HCT116 (cell line): Measurements from ENCODE around the gene NACAD. TPM values are rescaled to one million over a fixed set of nuclear protein-coding genes. Genes with fewer than 3 reads are reported as not detected.

ENCODE experiments used
- ATAC-seq: fragments of 200-7000 bp; cut with Tn5 transposase; 2 replicates; pipeline ENCODE4 v1.9.1; 2020; ENCODE audit warnings: mild to moderate bottlenecking, moderate library complexity
- BruUV-seq: library from RNA; stranded (reverse); fragments of 400-500 nt; replicated peaks from 2 replicates; lab custom pipeline; 2021; lab: Mats Ljungman, UMichigan
- CTCF ChIA-PET: fragments of 300-600 bp; sonication (Branson Sonifier 250); formaldehyde crosslinking; loops from one replicate; lab custom pipeline; 2021; ENCODE audit warnings: antibody characterized with exemption; lab: Charles Lee
- POLR2A ChIA-PET: fragments of 300-600, 350-600 bp; sonication (Branson Sonifier 250); formaldehyde crosslinking; loops from one replicate; lab custom pipeline; 2021; ENCODE audit warnings: antibody characterized with exemption; lab: Charles Lee
- RAD21 ChIA-PET, 2 experiments: fragments of 300-600 bp; sonication (Branson Sonifier 250); formaldehyde crosslinking; loops; one replicate each; lab custom pipeline; 2023; ENCODE audit warnings: low total read pairs in 2 of 2; ENCODE audit not compliant: uncharacterized antibody in 2 of 2, unreplicated experiment in 2 of 2, low non-redundant PET in 1 of 2; lab: Charles Lee
- DNase-seq: peaks from one replicate; pipeline ENCODE4 v3.0.0-alpha.2; 2010; ENCODE audit warnings: low read depth, low spot score
- H2AFZ ChIP-seq: fragments of 200-600 bp; shearing (Covaris generic), sonication (generic); 2 replicates; pipeline ENCODE4 v1.6.1; 2017; ENCODE audit warnings: low read depth, mixed run types, mixed read lengths, antibody characterized with exemption, low read length; ENCODE audit not compliant: poor library complexity, severe bottlenecking
- H3K27ac ChIP-seq: 2 replicates; pipeline ENCODE4 v1.5.1; 2012; ENCODE audit warnings: low read depth, low read length
- H3K27me3 ChIP-seq: fragments of 200-600 bp; sonication (generic); 2 replicates; pipeline ENCODE4 v1.6.1; 2016; ENCODE audit warnings: mixed run types, low read length, mixed read lengths; ENCODE audit not compliant: insufficient read depth
- H3K36me3 ChIP-seq, 2 experiments: fragments of 200-500 bp in 1 of 2; fragments of 200-600 bp in 1 of 2; sonication (Bioruptor generic) in 1 of 2; sonication (generic) in 1 of 2; 2 replicates each; pipeline versions ENCODE4 v1.5.1 to v1.6.1; 2014 to 2016; ENCODE audit warnings: low read length in 2 of 2, inconsistent platforms in 1 of 2, mixed read lengths in 1 of 2, mixed run types in 1 of 2; ENCODE audit not compliant: insufficient read depth in 2 of 2, control insufficient read depth in 1 of 2
- H3K4me1 ChIP-seq, 2 experiments: fragments of 200-600 bp in 1 of 2; sonication (generic) in 1 of 2; 2 replicates each; pipeline versions ENCODE4 v1.5.1 to v1.6.1; 2012 to 2017; ENCODE audit warnings: low read length in 2 of 2, inconsistent platforms in 1 of 2, mild to moderate bottlenecking in 1 of 2, mixed read lengths in 1 of 2, mixed run types in 1 of 2, moderate library complexity in 1 of 2; ENCODE audit not compliant: insufficient read depth in 2 of 2, control insufficient read depth in 1 of 2
- H3K4me2 ChIP-seq: fragments of 200-600 bp; sonication (generic); 2 replicates; pipeline ENCODE4 v1.6.1; 2017; ENCODE audit warnings: mixed run types, low read length, mixed read lengths
- H3K4me3 ChIP-seq, 2 experiments: fragments of 200-600 bp in 1 of 2; sonication (generic) in 1 of 2; replicated peaks in 1 of 2; 2 replicates each; pipeline ENCODE4 v1.5.1; 2011 to 2016; ENCODE audit warnings: low read length in 2 of 2, control low read depth in 1 of 2, low read depth in 1 of 2, mild to moderate bottlenecking in 1 of 2, mixed read lengths in 1 of 2, mixed run types in 1 of 2
- H3K79me2 ChIP-seq: fragments of 200-600 bp; sonication (generic); 2 replicates; pipeline ENCODE4 v1.6.1; 2017; ENCODE audit warnings: mild to moderate bottlenecking, mixed run types, low read length, moderate library complexity, mixed read lengths; ENCODE audit not compliant: insufficient read depth
- H3K9ac ChIP-seq: fragments of 200-600 bp; sonication (generic); 2 replicates; pipeline ENCODE4 v1.6.1; 2016; ENCODE audit warnings: low read length, mixed read lengths
- H3K9me2 ChIP-seq: fragments of 200-600 bp; sonication (generic), shearing (Covaris generic); 2 replicates; pipeline ENCODE4 v1.6.1; 2017; ENCODE audit warnings: mixed run types, mild to moderate bottlenecking, moderate library complexity; ENCODE audit not compliant: insufficient read depth
- H3K9me3 ChIP-seq, 2 experiments: fragments of 200-500 bp in 1 of 2; fragments of 200-600 bp in 1 of 2; sonication (Bioruptor generic) in 1 of 2; sonication (generic) in 1 of 2; 2 replicates each; pipeline ENCODE4 v1.6.1; 2014 to 2017; ENCODE audit warnings: low read length in 2 of 2, mixed read lengths in 2 of 2, inconsistent platforms in 1 of 2, low read depth in 1 of 2, mild to moderate bottlenecking in 1 of 2, mixed run types in 1 of 2, moderate library complexity in 1 of 2; ENCODE audit not compliant: control insufficient read depth in 1 of 2, insufficient read depth in 1 of 2
- H4K20me1 ChIP-seq: fragments of 200-600 bp; sonication (generic), shearing (Covaris generic); 2 replicates; pipeline ENCODE4 v1.6.1; 2017; ENCODE audit warnings: mixed run types, mild to moderate bottlenecking, moderate library complexity; ENCODE audit not compliant: insufficient read depth
- EGR1 ChIP-seq: IDR thresholded peaks from 2 replicates; pipeline ENCODE4 v1.6.1; 2012; ENCODE audit warnings: low read depth
- ELF1 ChIP-seq: IDR thresholded peaks from 2 replicates; pipeline ENCODE4 v1.6.1; 2012; ENCODE audit warnings: low read depth, borderline replicate concordance
- EZH2phosphoT487 ChIP-seq: fragments of 200-600 bp; IDR thresholded peaks from 2 replicates; pipeline ENCODE4 v1.6.1; 2018; ENCODE audit warnings: antibody characterized with exemption, borderline replicate concordance
- FOSL1 ChIP-seq: IDR thresholded peaks from 2 replicates; pipeline ENCODE4 v1.6.1; 2012; ENCODE audit warnings: low read depth
- JUND ChIP-seq: IDR thresholded peaks from 2 replicates; pipeline ENCODE4 v1.6.1; 2012
- POLR2AphosphoS5 ChIP-seq: IDR thresholded peaks from 2 replicates; pipeline ENCODE4 v1.6.1; 2011; ENCODE audit warnings: mild to moderate bottlenecking, low read depth, low read length, moderate library complexity
- RAD21 ChIP-seq: IDR thresholded peaks from 2 replicates; pipeline ENCODE4 v1.6.1; 2012; ENCODE audit warnings: low read depth, mild to moderate bottlenecking
- SIN3A ChIP-seq: IDR thresholded peaks from 2 replicates; pipeline ENCODE4 v1.6.1; 2012; ENCODE audit warnings: low read depth
- SP1 ChIP-seq: IDR thresholded peaks from 2 replicates; pipeline ENCODE4 v1.6.1; 2012; ENCODE audit warnings: low read depth
- SRF ChIP-seq: IDR thresholded peaks from 2 replicates; pipeline ENCODE4 v1.6.1; 2012; ENCODE audit warnings: low read depth
- TCF7L2 ChIP-seq: IDR thresholded peaks from 2 replicates; pipeline ENCODE4 v1.7.0; 2011; ENCODE audit warnings: borderline replicate concordance, inconsistent platforms; ENCODE audit not compliant: insufficient read depth, insufficient read length; ENCODE audit errors: extremely low read depth
- ZBTB33 ChIP-seq: IDR thresholded peaks from 2 replicates; pipeline ENCODE4 v1.6.1; 2011; ENCODE audit warnings: mild to moderate bottlenecking, low read length, moderate library complexity; ENCODE audit not compliant: insufficient replicate concordance; ENCODE audit errors: extremely low read depth
- intact Hi-C: fragments of 100-400 bp; cut with micrococcal nuclease; formaldehyde crosslinking; loops from 2 replicates; pipeline ENCODE4 v1.10.0; 2022
- total RNA-seq: library from RNA; stranded (reverse); gene quantifications from one replicate; pipeline ENCODE4 v1.2.1, GENCODE V29; 2021; ENCODE audit not compliant: unreplicated experiment

Gene NACAD
- total RNA-seq, 1 experiment from 2014 or later = 0.05 TPM

GRCh38 chr7:45065031-45065995, 23.5 kb downstream of the NACAD start:
- Histone ChIP-seq H2AFZ (no peak overlapping the region), H3K9me2 (no peaks in the 10 kb centered on the region), H3K9me3 (no peaks in the 10 kb centered on the region), H3K27ac (no peak overlapping the region), H3K4me1 (peaks cover 12 to 20% of the 10 kb centered on the region in 2 experiments), H3K27me3 (no peaks in the 10 kb centered on the region), H3K4me3 (no peak overlapping the region), H3K36me3 (no peaks in the 10 kb centered on the region; a peak in 1 of 4 replicates), H3K9ac (no peak overlapping the region), H3K4me2 (no peak overlapping the region), H3K79me2 (peaks cover 4% of the 10 kb centered on the region; the same call in 1 of the 2 replicates), H4K20me1 (no peaks in the 10 kb centered on the region)
- intact Hi-C loops = no loop called here
- TF ChIP-seq TCF7L2 (no peak), SRF (no peak), POLR2AphosphoS5 (no peak), EZH2phosphoT487 (no peak), ELF1 (no peak), JUND (no peak), ZBTB33 (no peak), SIN3A (no peak), FOSL1 (no peak), SP1 (no peak), EGR1 (no peak), RAD21 (no peak)
- no TSS peak for BruUV-seq
- ChIA-PET CTCF (no interaction called here), POLR2A (no interaction called here), RAD21 (no interaction called here)
- DNase-seq = no peak
- no peak for ATAC-seq
